HG02973 (cell line): Measurements from ENCODE around the gene CA6.
"Not testable (repeated sequence)": the region's sequence is repeated elsewhere in the genome, so short reads cannot be mapped to it uniquely, and the experiment has no call there.

ENCODE experiments used
- ATAC-seq: cut with Tn5 transposase; IDR thresholded peaks from one replicate; pipeline ENCODE4 v1.9.1; 2021; ENCODE audit warnings: moderate library complexity; ENCODE audit not compliant: unreplicated experiment

Gene CA6

GRCh38 chr1:8945568-8945967 lies at the start of gene CA6:
CA6 (plus strand) TSS chr1:8945868; CDS start chr1:8945887, 19 bp downstream.
- no peak for ATAC-seq

DNA sequence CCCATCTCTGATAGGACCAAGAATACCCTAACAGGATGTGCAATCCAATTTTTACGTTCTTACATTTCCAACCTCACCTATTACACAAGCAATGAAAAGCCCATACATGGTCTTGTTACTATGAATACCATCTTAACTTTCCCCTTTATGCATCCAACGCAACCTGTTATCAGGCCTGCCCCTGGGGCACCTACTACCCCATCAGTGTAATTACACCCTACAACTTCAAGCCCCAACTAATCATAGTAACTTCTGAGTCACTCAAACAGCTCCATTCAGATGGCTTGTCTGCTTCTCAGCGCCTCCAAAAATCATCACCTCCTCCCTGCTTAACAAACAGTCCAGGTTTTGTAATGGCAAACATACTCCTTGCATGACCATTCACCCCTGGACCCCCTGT lies 48.9 kb upstream of the CA6 start:
- ATAC-seq = not testable (repeated sequence)

DNA sequence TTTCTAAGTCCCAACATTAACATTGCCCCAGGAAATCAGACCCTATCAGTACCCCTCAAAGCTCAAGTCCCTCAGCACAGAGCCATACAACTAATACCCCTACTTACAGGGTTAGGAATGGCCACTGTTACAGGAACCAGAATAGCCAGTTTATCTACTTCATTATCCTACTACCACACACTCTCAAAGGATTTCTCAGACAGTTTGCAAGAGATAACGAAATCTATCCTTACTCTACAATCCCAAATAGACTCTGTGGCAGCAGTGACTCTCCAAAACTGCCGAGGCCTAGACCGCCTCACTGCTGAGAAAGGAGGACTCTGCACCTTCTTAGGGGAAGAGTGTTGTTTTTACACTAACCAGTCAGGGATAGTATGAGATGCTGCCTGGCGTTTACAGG lies 48.2 kb upstream of the CA6 start:
- ATAC-seq = not testable (repeated sequence)

GRCh38 chr1:8898418-8898817 lies 47.2 kb upstream of the CA6 start:
- ATAC-seq = not testable (repeated sequence)

- no peak for ATAC-seq
Observed at GRCh38 chr1:8899046-8899445, 46.6 kb upstream of the CA6 start.

DNA sequence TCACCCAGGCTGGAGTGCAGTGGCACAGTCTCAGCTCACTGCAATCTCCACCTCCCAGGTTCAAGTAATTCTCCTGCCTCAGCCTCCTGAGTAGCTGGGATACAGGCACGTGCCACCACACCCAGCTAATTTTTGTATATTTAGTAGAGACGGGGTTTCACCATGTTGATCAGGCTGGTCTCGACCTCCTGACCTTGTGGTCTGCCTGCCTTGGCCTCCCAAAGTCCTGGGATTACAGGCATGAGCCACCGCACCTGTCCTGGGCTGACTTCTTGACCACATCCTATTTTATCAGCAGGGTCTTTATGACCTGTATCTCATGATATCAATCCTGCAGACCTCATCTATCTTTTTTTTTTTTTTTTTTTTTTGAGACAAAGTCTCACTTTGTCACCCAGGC lies 45.0 kb upstream of the CA6 start:
- not testable (repeated sequence) for ATAC-seq

DNA sequence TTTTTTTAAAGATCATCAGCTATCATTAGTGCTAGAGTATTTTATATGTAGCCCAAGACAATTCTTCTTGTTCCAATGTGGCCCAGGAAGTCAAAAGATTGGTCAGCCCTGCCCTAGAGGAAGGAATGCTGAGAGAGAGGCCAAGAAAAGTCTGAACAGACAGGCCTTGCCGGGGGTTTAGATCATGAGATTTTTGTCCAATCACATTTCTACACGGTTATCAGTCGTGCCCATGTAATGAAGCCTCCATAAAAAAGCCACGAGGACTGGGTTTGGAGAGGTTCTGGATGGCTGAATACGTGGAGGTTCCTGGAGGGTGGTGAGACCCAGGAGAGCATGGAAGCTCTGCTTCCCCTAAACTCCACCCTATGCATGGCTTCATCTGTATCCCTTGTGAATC lies 42.9 kb upstream of the CA6 start:
- no peak for ATAC-seq

DNA sequence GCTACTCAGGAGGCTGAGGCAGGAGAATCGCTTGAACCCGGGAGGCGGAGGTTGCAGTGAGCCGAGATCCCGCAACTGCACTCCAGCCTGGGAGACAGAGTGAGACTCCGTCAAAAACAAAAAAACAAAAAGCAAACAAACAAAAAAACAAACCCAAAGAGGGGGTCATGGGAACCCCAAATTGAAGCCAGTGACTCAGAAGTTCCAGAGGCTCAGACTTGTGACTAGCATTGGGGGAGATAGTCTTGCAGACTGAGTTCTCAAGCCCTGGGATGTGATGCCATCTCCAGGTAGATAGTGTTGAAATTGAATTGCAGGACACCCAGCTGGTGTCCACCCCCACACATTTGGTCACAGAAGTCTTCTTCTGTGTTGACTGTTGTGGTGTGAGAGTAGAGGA lies 42.3 kb upstream of the CA6 start:
- no peak for ATAC-seq

DNA sequence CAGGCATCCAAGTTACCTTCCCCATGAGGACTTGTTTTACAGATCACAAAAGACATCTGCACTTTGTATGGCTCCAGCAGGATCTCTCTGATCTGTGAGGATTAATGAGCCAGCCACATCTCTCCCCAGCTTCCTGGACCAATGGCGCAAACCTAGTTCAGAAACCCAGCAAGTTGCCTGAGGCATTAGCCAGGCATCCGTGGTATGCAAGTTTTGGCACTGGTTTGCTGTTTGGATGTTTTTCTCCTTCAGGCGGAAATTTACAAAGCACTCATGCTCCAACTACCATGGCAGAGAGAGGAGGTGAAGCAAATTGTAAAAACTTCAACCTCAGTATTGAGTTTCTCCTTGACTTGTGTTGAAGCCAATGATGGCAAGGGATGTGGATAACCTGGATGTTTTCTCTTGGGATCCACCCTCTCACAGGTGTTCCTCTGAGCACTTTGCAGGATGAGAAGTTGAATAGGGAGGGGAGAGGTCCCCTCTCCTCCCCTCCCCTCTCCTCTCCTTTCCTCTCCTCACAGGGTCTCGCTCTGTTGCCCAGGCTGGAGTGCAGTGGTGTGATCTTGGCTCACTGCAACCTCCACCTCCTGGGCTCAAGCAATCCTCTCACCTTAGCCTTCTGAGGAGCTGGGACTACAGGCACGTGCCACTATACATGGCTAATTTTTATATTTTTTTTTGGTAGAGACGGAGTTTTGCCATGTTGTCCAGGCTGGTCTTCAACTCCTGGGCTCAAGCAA lies 41.6 kb upstream of the CA6 start:
- no peak for ATAC-seq

GRCh38 chr1:8905582-8906191 lies 40.0 kb upstream of the CA6 start:
- no peak for ATAC-seq

DNA sequence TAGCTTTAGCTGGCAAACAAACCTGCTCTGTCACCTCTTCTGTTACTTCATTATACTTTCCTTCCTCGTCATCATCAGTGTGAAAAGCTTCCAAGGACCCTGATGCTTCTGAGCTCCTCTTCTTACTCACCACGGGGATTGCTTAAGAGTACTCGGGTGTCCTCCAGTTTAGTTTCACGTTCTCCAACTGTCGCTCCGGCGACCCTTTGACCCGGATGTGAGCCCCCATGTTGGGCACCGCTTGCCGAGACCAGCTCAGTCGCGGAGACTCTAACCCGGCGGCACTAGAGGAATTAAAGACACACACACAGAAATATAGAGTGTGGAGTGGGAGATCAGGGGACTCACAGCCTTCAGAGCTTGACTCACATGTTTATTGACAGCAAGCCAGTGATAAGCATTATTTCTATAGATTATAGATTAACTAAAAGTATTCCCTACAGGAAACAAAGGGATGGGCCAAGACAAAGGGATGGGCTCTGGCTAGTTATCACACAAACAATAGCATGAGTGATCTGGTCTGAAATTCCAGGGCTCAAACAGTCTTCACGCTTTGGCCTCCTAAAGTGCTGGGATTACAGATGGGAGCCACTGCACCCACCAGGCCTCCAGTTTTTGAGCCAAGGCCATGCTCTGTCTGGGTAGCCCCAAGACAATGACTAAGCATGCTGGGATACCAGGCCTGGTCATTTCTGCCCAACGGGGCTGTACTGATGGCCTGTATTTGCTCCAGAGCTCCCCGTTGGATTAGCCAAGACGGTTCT lies 37.1 kb upstream of the CA6 start:
- no peak for ATAC-seq

DNA sequence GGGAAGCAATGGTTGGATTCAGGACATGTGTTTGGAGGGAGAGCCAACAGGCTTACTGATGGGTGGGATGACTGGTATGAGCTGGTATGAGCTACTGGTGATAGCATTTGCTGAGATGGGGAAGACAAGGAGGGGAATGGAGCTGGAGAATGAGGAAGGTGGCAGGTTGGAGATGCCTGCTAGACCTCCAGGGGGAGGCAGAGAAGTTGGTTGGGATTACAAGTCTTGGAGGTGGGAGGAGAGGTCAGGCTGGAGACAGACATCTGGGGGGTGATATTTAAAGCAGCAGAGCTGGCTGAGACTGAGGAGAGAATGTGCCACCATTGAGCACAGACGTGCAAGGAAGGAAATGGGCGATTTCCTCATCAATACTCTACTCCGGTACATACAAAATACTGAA lies 35.3 kb upstream of the CA6 start:
- no peak for ATAC-seq

GRCh38 chr1:8910914-8911313 lies 34.8 kb upstream of the CA6 start:
- no peak for ATAC-seq

GRCh38 chr1:8911416-8912309 lies 34.0 kb upstream of the CA6 start:
- no peak for ATAC-seq

- ATAC-seq = no peak
Observed at GRCh38 chr1:8913457-8913856, 32.2 kb upstream of the CA6 start.

GRCh38 chr1:8914466-8914865 lies 31.2 kb upstream of the CA6 start:
- ATAC-seq = no peak

DNA sequence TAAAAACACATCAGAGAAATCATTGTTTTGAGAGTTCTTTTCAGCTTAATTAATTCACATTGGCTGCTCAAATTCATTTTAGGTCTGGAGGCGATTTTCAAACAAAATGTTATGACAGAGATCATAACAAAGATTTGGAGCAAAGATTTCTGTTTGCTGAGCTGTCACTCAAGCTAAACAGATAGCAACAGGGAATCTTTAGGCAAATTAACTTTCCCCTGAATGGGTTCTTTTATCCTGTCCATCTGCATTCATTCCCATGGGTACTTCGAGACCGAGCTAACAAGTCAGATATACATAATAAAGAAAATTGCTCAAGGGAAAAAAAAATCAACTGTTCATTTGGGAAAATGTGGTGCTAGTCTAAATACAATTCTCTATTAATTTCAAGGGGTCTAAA lies 30.2 kb upstream of the CA6 start:
- ATAC-seq = no peak

DNA sequence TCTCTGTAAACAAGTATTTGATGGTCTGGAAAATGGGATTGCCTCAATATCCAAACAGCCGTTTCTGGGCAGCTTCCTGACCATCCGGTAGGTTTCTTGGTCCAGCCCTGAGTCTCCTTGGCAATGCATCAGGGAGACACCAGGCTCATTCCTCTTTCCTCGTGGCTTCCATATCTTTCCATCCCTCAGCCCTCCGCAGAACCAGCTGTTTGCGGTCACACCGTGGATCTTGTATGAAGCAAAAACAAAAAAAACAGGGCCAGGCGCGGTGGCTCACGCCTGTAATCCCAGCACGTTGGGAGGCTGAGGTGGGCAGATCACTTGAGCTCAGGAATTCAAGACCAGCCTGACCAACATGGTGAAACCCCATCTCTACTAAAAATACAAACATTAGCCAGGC lies 28.1 kb upstream of the CA6 start:
- not testable (repeated sequence) for ATAC-seq

- ATAC-seq = no peak
Observed at GRCh38 chr1:8922962-8923361, 22.7 kb upstream of the CA6 start.

DNA sequence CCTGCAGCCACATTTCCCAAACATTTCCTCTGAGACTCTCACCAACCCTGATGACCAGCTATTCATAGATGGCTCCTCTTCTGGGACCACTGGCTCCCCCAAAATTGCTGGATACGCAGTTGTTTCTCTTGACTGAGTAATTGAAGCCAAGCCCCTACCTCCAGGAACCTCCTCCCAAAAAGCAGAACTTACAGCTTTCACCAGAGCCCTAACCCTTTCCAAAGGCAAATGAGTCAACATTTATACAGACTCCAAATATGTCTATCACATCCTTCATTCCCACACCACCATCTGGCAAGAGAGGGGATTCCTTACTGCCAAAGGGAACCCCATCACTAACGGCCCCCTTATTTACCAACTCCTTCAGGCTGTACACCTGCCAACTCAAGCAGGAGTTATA lies 20.3 kb upstream of the CA6 start:
- ATAC-seq = no peak

- ATAC-seq = no peak
Observed at GRCh38 chr1:8925960-8926359, 19.7 kb upstream of the CA6 start.
